Stimulated activated naive CD8-positive, alpha-beta T cell treated with anti-CD3 and anti-CD28 coated beads, Interleukin-15, Interleukin-2, amounts not matched to agents 100 ng/mL and 50 ng/mL, for 24 hours (primary cell): ENCODE results near the gene NSD1.

ENCODE experiments used
- H3K27ac Mint-ChIP-seq: one replicate; pipeline ENCODE4 v1.8.0; 2021; ENCODE audit warnings: mild to moderate bottlenecking, mixed read lengths
- H3K27me3 Mint-ChIP-seq: one replicate; pipeline ENCODE4 v1.8.0; 2021; ENCODE audit warnings: mixed read lengths
- H3K36me3 Mint-ChIP-seq: one replicate; pipeline ENCODE4 v1.8.0; 2021; ENCODE audit warnings: low read depth, mixed read lengths
- H3K4me1 Mint-ChIP-seq: one replicate; pipeline ENCODE4 v1.8.0; 2021; ENCODE audit warnings: low read depth, mixed read lengths
- H3K4me3 Mint-ChIP-seq: one replicate; pipeline ENCODE4 v1.8.0; 2021; ENCODE audit warnings: mild to moderate bottlenecking, mixed read lengths
- H3K9me3 Mint-ChIP-seq: one replicate; pipeline ENCODE4 v1.8.0; 2021; ENCODE audit warnings: mixed read lengths

NSD1 gene

DNA sequence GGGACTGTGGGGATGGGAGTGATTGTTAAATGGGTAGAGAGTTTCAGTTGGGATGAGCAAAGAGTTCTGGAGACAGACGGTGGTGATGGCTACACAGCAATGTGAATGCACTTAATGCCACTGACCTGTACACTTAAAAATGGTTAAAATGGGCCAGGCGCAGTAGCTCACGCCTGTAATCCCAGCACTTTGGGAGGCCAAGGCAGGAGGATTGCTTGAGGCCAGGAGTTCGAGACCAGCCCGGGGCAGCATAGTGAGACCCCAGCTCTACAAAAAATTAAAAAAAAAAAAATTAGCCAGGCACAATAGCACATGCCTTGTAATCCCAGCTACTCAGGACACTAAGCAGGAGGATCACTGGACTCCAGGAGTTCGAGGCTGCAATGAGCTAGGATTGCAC, 210.2 kb downstream of the NSD1 start:
- Mint-ChIP-seq H3K4me1 (peaks cover 38% of the 10 kb centered on the region), H3K27me3 (no peaks in the 10 kb centered on the region), H3K27ac (no peak overlapping the region), H3K9me3 (no peaks in the 10 kb centered on the region), H3K4me3 (no peak overlapping the region), H3K36me3 (peaks cover 52% of the 10 kb centered on the region)

DNA sequence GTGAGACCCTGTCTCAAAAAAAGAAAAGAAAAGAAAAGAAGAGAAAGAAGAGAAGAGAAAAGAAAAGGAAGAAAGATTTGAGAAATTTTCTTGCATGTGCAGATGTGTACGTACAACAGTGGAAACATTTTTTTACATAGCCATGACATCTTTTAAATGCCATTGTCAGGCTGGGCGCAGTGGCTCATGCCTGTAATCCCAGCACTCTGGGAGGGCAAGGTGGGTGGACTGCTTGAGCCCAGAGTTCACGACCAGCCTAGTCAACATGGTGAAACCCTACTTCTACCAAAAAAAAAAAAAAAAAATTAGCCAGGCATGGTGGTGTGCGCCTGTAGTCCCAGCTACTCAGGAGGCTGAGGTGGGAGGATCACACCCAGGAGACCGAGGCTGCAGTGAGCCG, 211.3 kb downstream of the NSD1 start:
- Mint-ChIP-seq H3K27me3 (no peaks in the 10 kb centered on the region), H3K27ac (no peak overlapping the region), H3K36me3 (peaks cover 56% of the 10 kb centered on the region), H3K4me1 (peaks cover 42% of the 10 kb centered on the region), H3K4me3 (no peak overlapping the region), H3K9me3 (no peaks in the 10 kb centered on the region)

DNA sequence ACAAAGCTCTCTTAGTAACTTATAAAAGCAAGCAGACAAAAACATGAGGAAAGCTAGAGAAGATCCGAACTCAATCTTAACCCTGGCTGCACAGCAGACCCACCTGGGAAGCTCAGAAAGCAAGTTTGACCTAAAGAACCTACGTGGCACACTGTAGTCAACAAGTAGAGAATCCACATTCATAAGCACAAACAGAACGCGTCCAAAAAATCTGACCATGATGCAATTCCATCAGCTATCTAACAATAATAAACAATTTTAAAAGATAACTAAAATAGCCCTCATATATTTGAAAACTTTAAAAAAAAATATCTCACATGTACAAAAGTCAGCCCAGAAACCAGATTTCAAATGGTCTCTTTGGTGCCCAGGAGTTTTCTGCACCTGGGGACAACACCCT, 213.2 kb downstream of the NSD1 start:
- no peak overlapping the region for H3K4me3 Mint-ChIP-seq
- no peaks in the 10 kb centered on the region for H3K27me3 Mint-ChIP-seq
- no peaks in the 10 kb centered on the region for H3K9me3 Mint-ChIP-seq
- H3K4me1 Mint-ChIP-seq: peaks cover 49% of the 10 kb centered on the region
- H3K27ac Mint-ChIP-seq: no peak overlapping the region
- H3K36me3 Mint-ChIP-seq: peaks cover 48% of the 10 kb centered on the region

DNA sequence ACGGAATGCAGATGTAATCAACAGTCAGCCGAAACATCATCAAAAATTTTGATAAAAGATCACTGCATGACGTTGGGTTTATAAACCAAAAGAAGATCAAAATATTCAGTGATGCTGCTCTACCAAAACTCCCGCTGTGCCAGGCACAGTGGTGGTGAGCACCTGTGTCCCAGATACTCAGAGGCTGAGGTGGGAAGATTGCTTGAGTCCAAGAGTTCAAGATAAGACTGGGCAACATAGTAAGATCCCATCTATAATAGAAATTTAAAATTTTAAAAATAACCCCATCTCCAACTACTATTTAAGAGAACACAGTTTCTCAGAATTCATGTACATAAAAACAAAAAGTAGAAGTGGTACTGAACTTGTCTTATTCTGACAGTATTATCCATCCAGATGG, 214.1 kb downstream of the NSD1 start:
- peaks cover 54% of the 10 kb centered on the region for H3K4me1 Mint-ChIP-seq
- H3K9me3 Mint-ChIP-seq: no peaks in the 10 kb centered on the region
- no peak overlapping the region for H3K4me3 Mint-ChIP-seq
- peaks cover 42% of the 10 kb centered on the region for H3K36me3 Mint-ChIP-seq
- H3K27me3 Mint-ChIP-seq: no peaks in the 10 kb centered on the region
- no peak overlapping the region for H3K27ac Mint-ChIP-seq

DNA sequence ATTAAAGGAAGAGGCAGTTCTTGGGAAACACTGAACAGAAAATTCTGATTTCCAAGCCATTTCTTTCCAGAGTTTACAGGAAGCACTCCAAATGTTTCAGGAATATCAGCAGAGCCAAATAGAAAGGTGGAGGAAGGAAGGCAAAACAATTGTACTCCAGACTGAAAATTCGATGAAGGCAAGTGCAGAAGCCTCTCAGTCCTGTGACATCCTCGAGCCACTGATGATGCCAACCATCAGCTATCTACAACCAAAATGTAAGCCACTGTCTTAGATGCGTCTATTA, 215.7 kb downstream of the NSD1 start:
- Mint-ChIP-seq H3K4me3 (peak overlapping the region; percentile 99), H3K27ac (peak overlapping the region; percentile 61), H3K27me3 (no peaks in the 10 kb centered on the region), H3K4me1 (peaks cover 51% of the 10 kb centered on the region), H3K36me3 (peaks cover 37% of the 10 kb centered on the region), H3K9me3 (no peaks in the 10 kb centered on the region)

DNA sequence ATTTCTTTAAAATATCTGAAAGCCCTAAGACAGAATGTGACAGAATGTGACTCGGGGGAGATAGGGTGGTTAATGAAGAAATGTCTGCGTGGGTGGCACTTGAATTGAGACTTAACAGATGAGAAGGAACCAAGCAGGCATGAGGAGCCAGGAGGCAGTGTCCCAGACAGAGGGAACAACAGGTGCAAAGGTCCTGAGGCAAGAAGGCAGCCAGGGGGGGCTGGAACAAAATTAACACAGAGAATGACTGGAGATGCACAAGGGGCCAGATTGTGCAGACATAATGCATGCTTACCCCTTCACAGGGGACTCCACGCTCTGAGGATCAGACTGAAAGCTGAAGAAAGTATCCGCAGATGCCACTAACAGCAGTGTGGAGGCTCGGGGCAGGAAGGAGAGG, 216.2 kb downstream of the NSD1 start:
- Mint-ChIP-seq H3K27ac (peak overlapping the region; percentile 74), H3K4me1 (peaks cover 56% of the 10 kb centered on the region), H3K36me3 (peaks cover 35% of the 10 kb centered on the region), H3K9me3 (no peaks in the 10 kb centered on the region), H3K4me3 (peak overlapping the region; percentile 99), H3K27me3 (no peaks in the 10 kb centered on the region)
